Neural progenitor cell (in vitro differentiated cells): ENCODE results near the gene LAYN.

Source experiments
- EZH2 ChIP-seq: fragments of 200-600 bp; sonication (generic); IDR thresholded peaks from 2 replicates; pipeline ENCODE4 v1.6.1; 2017; ENCODE audit warnings: antibody characterized with exemption, mild to moderate bottlenecking, moderate library complexity
- TF ChIP-seq, protein P1 (sequence below): fragments of 200-600 bp; sonication (generic); IDR thresholded peaks from 2 replicates; pipeline ENCODE4 v1.5.1; 2017; ENCODE audit warnings: antibody characterized with exemption, mild to moderate bottlenecking

DNA sequence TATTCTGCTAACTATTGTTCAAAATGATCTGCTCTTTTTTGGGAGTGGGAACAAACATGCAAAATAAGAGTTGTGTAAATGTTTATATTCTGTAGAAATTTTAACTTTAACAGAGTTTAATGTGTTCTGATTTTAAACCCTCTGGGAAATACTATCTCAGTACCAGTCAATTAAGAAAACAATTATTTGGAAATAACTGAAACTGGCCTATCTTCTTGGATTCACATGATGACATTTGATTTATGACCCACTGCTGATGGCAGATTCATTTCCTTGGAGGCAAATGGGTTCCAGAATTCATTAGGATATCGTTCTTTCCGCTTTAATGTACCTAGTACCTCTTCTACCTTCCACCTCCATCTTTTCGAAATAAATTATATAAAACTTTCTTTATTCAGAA, 67.2 kb downstream of the LAYN start:
- TF ChIP-seq EZH2, result no peak
- TF ChIP-seq, protein P1, sequence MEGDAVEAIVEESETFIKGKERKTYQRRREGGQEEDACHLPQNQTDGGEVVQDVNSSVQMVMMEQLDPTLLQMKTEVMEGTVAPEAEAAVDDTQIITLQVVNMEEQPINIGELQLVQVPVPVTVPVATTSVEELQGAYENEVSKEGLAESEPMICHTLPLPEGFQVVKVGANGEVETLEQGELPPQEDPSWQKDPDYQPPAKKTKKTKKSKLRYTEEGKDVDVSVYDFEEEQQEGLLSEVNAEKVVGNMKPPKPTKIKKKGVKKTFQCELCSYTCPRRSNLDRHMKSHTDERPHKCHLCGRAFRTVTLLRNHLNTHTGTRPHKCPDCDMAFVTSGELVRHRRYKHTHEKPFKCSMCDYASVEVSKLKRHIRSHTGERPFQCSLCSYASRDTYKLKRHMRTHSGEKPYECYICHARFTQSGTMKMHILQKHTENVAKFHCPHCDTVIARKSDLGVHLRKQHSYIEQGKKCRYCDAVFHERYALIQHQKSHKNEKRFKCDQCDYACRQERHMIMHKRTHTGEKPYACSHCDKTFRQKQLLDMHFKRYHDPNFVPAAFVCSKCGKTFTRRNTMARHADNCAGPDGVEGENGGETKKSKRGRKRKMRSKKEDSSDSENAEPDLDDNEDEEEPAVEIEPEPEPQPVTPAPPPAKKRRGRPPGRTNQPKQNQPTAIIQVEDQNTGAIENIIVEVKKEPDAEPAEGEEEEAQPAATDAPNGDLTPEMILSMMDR, result no peak
